Gastrocnemius medialis (tissue), 4 donors: ENCODE results near the gene PIM3.

ENCODE experiments used
- CTCF ChIP-seq, 5 experiments: fragments of 450-650 bp in 3 of 5; fragments of 200-600 bp in 2 of 5; sonication (generic) in 2 of 5; IDR thresholded peaks in 4 of 5; conservative IDR thresholded peaks in 1 of 5; 1 replicate in 4 of 5; 2 replicates in 1 of 5; pipeline ENCODE4 v1.5.1; 2016 to 2019; ENCODE audit warnings: antibody characterized with exemption in 5 of 5, mild to moderate bottlenecking in 3 of 5, moderate library complexity in 3 of 5
- POLR2A ChIP-seq, 2 donors: fragments of 450-650 bp; IDR thresholded peaks; one replicate each; pipeline ENCODE4 v1.6.1; 2017; ENCODE audit warnings: antibody characterized with exemption in 2 of 2, mild to moderate bottlenecking in 2 of 2, moderate library complexity in 2 of 2

- no peak for TF ChIP-seq CTCF (IDR thresholded peaks at IDR 0.05 in 4 of 5, conservative IDR thresholded peaks at IDR 0.05 in 1 of 5)
- TF ChIP-seq POLR2A (IDR thresholded peaks at IDR 0.05), result peak; percentile 47 to 57
Observed at GRCh38 chr22:49954354-49954753, 6.2 kb upstream of the PIM3 start.
